HEK293 (cell line): ENCODE results near the gene FAN1.
A peak's percentile ranks its signal among the peaks of the same experiment; 100 is the strongest.

Source experiments
- GLI4 ChIP-seq: fragments of 450-650 bp; formaldehyde crosslinking; IDR thresholded peaks from 2 replicates; pipeline ENCODE4 v1.5.1; 2016; ENCODE audit warnings: missing biosample characterization, missing genetic modification characterization
- KLF7 ChIP-seq: fragments of 450-650 bp; formaldehyde crosslinking; IDR thresholded peaks from 2 replicates; pipeline ENCODE4 v1.5.1; 2016; ENCODE audit warnings: missing biosample characterization, missing genetic modification characterization, borderline replicate concordance
- SP3 ChIP-seq: fragments of 450-650 bp; formaldehyde crosslinking; IDR thresholded peaks from 2 replicates; pipeline ENCODE4 v1.5.1; 2016; ENCODE audit warnings: missing biosample characterization, missing genetic modification characterization
- TCF7L2 ChIP-seq: IDR thresholded peaks from 2 replicates; pipeline ENCODE4 v1.6.1; 2011; ENCODE audit warnings: low read depth, mild to moderate bottlenecking, inconsistent platforms, low read length, moderate library complexity, borderline replicate concordance
- ZBTB21 ChIP-seq: fragments of 450-650 bp; formaldehyde crosslinking; IDR thresholded peaks from 2 replicates; pipeline ENCODE4 v1.5.1; 2017; ENCODE audit warnings: missing biosample characterization, missing genetic modification characterization
- ZBTB8A ChIP-seq: fragments of 450-650 bp; formaldehyde crosslinking; IDR thresholded peaks from 2 replicates; pipeline ENCODE4 v1.5.1; 2016; ENCODE audit warnings: missing biosample characterization, missing genetic modification characterization
- ZNF114 ChIP-seq: fragments of 450-650 bp; formaldehyde crosslinking; IDR thresholded peaks from 2 replicates; pipeline ENCODE4 v1.5.0; 2017; ENCODE audit warnings: missing biosample characterization, missing genetic modification characterization
- ZNF248 ChIP-seq: fragments of 450-650 bp; formaldehyde crosslinking; IDR thresholded peaks from 2 replicates; pipeline ENCODE4 v1.5.1; 2017; ENCODE audit warnings: missing biosample characterization, missing genetic modification characterization
- ZNF324 ChIP-seq: fragments of 450-650 bp; formaldehyde crosslinking; IDR thresholded peaks from 2 replicates; pipeline ENCODE4 v1.5.1; 2016; ENCODE audit warnings: missing biosample characterization, missing genetic modification characterization
- ZNF354C ChIP-seq: fragments of 450-650 bp; formaldehyde crosslinking; IDR thresholded peaks from 2 replicates; pipeline ENCODE4 v1.5.1; 2016; ENCODE audit warnings: missing biosample characterization, missing genetic modification characterization, low read depth, borderline replicate concordance
- ZNF391 ChIP-seq: fragments of 450-650 bp; formaldehyde crosslinking; IDR thresholded peaks from 2 replicates; pipeline ENCODE4 v1.5.1; 2016; ENCODE audit warnings: low read depth, missing biosample characterization, missing genetic modification characterization, borderline replicate concordance
- ZNF529 ChIP-seq: fragments of 450-650 bp; formaldehyde crosslinking; IDR thresholded peaks from 2 replicates; pipeline ENCODE4 v1.5.1; 2017; ENCODE audit warnings: missing genetic modification characterization, missing biosample characterization; ENCODE audit not compliant: insufficient replicate concordance
- ZNF548 ChIP-seq: fragments of 450-650 bp; formaldehyde crosslinking; IDR thresholded peaks from 2 replicates; pipeline ENCODE4 v1.5.1; 2016; ENCODE audit warnings: missing biosample characterization, missing genetic modification characterization
- ZNF555 ChIP-seq: fragments of 450-650 bp; formaldehyde crosslinking; conservative IDR thresholded peaks from 2 replicates; pipeline ENCODE4 v1.5.1; 2017; ENCODE audit warnings: missing biosample characterization, mild to moderate bottlenecking, missing genetic modification characterization, inconsistent platforms
- ZNF571 ChIP-seq: fragments of 450-650 bp; formaldehyde crosslinking; IDR thresholded peaks from 2 replicates; pipeline ENCODE4 v1.5.0; 2017; ENCODE audit warnings: missing biosample characterization, missing genetic modification characterization
- ZNF585B ChIP-seq: fragments of 450-650 bp; formaldehyde crosslinking; IDR thresholded peaks from 2 replicates; pipeline ENCODE4 v1.5.1; 2016; ENCODE audit warnings: missing biosample characterization, missing genetic modification characterization
- ZNF629 ChIP-seq: fragments of 450-650 bp; formaldehyde crosslinking; IDR thresholded peaks from 2 replicates; pipeline ENCODE4 v1.5.1; 2017; ENCODE audit warnings: missing biosample characterization, missing genetic modification characterization
- ZNF654 ChIP-seq: fragments of 450-650 bp; formaldehyde crosslinking; IDR thresholded peaks from 2 replicates; pipeline ENCODE4 v1.5.1; 2016; ENCODE audit warnings: low read depth, missing biosample characterization, missing genetic modification characterization
- ZNF768 ChIP-seq: fragments of 450-650 bp; formaldehyde crosslinking; IDR thresholded peaks from 2 replicates; pipeline ENCODE4 v1.5.1; 2018; ENCODE audit warnings: missing biosample characterization, mild to moderate bottlenecking, missing genetic modification characterization
- ZNF843 ChIP-seq: fragments of 450-650 bp; formaldehyde crosslinking; IDR thresholded peaks from 2 replicates; pipeline ENCODE4 v1.5.1; 2016; ENCODE audit warnings: missing biosample characterization, missing genetic modification characterization
- TF ChIP-seq, protein P1 (sequence below): fragments of 450-650 bp; formaldehyde crosslinking; IDR thresholded peaks from 2 replicates; pipeline ENCODE4 v1.5.1; 2016; ENCODE audit warnings: missing biosample characterization, missing genetic modification characterization
- TF ChIP-seq, protein P2 (sequence below): fragments of 450-650 bp; formaldehyde crosslinking; IDR thresholded peaks from 2 replicates; pipeline ENCODE4 v1.5.1; 2016; ENCODE audit warnings: missing biosample characterization, missing genetic modification characterization
- TF ChIP-seq, protein P3 (sequence below): fragments of 450-650 bp; formaldehyde crosslinking; optimal IDR thresholded peaks from 2 replicates; pipeline ENCODE3; 2016; ENCODE audit warnings: missing biosample characterization, mild to moderate bottlenecking, missing genetic modification characterization
- TF ChIP-seq, protein P4 (sequence below): fragments of 450-650 bp; formaldehyde crosslinking; IDR thresholded peaks from 2 replicates; pipeline ENCODE4 v1.5.1; 2017; ENCODE audit warnings: missing biosample characterization, missing genetic modification characterization
- TF ChIP-seq, protein P5 (sequence below): fragments of 450-650 bp; formaldehyde crosslinking; IDR thresholded peaks from 2 replicates; pipeline ENCODE4 v1.5.1; 2017; ENCODE audit warnings: missing biosample characterization, missing genetic modification characterization
- TF ChIP-seq, protein P6 (sequence below): fragments of 450-650 bp; formaldehyde crosslinking; conservative IDR thresholded peaks from 2 replicates; pipeline ENCODE4 v1.5.1; 2016; ENCODE audit warnings: low read depth, missing biosample characterization, missing genetic modification characterization

The FAN1 gene

DNA sequence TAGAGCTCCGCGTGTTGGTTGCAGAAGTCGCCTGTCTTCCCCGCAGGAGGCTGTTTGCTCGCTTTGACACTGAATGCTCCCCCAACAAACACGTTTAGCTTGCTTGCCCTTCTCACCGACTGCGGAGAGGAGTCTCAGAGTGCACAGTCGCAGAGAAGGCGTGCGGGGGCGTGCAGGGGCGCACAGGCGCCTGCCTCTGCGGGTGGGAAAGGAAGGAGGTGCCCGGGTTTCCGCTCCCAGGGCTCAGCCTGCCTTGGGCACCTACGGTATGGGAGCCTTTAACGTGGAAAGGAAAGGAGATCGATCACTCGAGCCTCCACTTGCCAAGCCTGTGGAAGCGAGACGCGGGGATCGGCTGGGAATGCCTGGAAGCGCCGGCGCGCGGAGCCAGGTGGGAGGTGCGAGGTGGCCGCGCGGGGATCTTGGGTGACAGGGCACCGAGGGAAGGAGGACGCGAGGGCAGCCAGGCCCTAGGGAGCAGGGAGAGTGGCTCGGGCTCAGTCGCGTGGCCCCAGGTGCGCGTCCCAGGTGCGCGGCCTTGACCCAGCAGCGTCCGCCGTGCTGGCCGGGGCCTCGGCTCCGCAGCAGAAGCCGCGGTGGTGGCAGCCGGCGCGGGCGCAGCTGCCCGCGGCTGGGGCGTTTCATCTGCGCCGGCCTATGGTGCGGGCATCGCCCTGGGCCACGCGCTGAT is at the start of gene FAN1 (continued):
- TF ChIP-seq, protein P1, sequence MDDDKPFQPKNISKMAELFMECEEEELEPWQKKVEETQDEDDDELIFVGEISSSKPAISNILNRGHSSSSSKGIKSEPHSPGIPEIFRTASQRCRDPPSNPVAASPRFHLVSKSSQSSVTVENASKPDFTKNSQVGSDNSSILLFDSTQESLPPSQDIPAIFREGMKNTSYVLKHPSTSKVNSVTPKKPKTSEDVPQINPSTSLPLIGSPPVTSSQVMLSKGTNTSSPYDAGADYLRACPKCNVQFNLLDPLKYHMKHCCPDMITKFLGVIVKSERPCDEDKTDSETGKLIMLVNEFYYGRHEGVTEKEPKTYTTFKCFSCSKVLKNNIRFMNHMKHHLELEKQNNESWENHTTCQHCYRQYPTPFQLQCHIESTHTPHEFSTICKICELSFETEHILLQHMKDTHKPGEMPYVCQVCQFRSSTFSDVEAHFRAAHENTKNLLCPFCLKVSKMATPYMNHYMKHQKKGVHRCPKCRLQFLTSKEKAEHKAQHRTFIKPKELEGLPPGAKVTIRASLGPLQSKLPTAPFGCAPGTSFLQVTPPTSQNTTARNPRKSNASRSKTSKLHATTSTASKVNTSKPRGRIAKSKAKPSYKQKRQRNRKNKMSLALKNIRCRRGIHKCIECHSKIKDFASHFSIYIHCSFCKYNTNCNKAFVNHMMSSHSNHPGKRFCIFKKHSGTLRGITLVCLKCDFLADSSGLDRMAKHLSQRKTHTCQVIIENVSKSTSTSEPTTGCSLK (tag by site-specific recombination) = no peak
- TF ChIP-seq ZNF354C (tag by site-specific recombination) (no peak), ZBTB8A (tag by site-specific recombination) (peak; percentile 99), ZNF114 (tag by site-specific recombination) (no peak), KLF7 (tag by site-specific recombination) (no peak), SP3 (peak; percentile 70), ZNF843 (tag by site-specific recombination) (peak; percentile 68), ZNF585B (tag by site-specific recombination) (no peak), ZNF654 (no peak), ZNF248 (no peak), ZNF548 (tag by site-specific recombination) (no peak), ZNF391 (tag by site-specific recombination) (0 out of 2 replicates have a peak, but pooled peaks have one; percentile 38), ZNF324 (peak; percentile 89), ZNF571 (tag by site-specific recombination) (no peak), ZNF768 (no peak), ZNF529 (tag by site-specific recombination) (no peak), ZNF555 (no peak), TCF7L2 (peak; percentile 55; the same call in 1 of the 2 replicates), ZBTB21 (tag by site-specific recombination) (no peak), GLI4 (no peak), ZNF629 (tag by site-specific recombination) (peak; percentile 73)
- TF ChIP-seq, protein P2, sequence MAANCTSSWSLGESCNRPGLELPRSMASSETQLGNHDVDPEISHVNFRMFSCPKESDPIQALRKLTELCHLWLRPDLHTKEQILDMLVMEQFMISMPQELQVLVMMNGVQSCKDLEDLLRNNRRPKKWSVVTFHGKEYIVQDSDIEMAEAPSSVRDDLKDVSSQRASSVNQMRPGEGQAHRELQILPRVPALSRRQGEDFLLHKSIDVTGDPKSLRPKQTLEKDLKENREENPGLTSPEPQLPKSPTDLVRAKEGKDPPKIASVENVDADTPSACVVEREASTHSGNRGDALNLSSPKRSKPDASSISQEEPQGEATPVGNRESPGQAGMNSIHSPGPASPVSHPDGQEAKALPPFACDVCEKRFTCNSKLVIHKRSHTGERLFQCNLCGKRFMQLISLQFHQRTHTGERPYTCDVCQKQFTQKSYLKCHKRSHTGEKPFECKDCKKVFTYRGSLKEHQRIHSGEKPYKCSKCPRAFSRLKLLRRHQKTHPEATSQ (tag by site-specific recombination) = peak; percentile 61; the same call in 1 of the 2 replicates
- TF ChIP-seq, protein P3, sequence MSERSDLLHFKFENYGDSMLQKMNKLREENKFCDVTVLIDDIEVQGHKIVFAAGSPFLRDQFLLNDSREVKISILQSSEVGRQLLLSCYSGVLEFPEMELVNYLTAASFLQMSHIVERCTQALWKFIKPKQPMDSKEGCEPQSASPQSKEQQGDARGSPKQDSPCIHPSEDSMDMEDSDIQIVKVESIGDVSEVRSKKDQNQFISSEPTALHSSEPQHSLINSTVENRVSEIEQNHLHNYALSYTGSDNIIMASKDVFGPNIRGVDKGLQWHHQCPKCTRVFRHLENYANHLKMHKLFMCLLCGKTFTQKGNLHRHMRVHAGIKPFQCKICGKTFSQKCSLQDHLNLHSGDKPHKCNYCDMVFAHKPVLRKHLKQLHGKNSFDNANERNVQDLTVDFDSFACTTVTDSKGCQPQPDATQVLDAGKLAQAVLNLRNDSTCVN = peak; percentile 97
- TF ChIP-seq, protein P4, sequence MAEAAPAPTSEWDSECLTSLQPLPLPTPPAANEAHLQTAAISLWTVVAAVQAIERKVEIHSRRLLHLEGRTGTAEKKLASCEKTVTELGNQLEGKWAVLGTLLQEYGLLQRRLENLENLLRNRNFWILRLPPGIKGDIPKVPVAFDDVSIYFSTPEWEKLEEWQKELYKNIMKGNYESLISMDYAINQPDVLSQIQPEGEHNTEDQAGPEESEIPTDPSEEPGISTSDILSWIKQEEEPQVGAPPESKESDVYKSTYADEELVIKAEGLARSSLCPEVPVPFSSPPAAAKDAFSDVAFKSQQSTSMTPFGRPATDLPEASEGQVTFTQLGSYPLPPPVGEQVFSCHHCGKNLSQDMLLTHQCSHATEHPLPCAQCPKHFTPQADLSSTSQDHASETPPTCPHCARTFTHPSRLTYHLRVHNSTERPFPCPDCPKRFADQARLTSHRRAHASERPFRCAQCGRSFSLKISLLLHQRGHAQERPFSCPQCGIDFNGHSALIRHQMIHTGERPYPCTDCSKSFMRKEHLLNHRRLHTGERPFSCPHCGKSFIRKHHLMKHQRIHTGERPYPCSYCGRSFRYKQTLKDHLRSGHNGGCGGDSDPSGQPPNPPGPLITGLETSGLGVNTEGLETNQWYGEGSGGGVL = no peak
- TF ChIP-seq, protein P5, sequence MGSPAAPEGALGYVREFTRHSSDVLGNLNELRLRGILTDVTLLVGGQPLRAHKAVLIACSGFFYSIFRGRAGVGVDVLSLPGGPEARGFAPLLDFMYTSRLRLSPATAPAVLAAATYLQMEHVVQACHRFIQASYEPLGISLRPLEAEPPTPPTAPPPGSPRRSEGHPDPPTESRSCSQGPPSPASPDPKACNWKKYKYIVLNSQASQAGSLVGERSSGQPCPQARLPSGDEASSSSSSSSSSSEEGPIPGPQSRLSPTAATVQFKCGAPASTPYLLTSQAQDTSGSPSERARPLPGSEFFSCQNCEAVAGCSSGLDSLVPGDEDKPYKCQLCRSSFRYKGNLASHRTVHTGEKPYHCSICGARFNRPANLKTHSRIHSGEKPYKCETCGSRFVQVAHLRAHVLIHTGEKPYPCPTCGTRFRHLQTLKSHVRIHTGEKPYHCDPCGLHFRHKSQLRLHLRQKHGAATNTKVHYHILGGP = no peak
- TF ChIP-seq, protein P6, sequence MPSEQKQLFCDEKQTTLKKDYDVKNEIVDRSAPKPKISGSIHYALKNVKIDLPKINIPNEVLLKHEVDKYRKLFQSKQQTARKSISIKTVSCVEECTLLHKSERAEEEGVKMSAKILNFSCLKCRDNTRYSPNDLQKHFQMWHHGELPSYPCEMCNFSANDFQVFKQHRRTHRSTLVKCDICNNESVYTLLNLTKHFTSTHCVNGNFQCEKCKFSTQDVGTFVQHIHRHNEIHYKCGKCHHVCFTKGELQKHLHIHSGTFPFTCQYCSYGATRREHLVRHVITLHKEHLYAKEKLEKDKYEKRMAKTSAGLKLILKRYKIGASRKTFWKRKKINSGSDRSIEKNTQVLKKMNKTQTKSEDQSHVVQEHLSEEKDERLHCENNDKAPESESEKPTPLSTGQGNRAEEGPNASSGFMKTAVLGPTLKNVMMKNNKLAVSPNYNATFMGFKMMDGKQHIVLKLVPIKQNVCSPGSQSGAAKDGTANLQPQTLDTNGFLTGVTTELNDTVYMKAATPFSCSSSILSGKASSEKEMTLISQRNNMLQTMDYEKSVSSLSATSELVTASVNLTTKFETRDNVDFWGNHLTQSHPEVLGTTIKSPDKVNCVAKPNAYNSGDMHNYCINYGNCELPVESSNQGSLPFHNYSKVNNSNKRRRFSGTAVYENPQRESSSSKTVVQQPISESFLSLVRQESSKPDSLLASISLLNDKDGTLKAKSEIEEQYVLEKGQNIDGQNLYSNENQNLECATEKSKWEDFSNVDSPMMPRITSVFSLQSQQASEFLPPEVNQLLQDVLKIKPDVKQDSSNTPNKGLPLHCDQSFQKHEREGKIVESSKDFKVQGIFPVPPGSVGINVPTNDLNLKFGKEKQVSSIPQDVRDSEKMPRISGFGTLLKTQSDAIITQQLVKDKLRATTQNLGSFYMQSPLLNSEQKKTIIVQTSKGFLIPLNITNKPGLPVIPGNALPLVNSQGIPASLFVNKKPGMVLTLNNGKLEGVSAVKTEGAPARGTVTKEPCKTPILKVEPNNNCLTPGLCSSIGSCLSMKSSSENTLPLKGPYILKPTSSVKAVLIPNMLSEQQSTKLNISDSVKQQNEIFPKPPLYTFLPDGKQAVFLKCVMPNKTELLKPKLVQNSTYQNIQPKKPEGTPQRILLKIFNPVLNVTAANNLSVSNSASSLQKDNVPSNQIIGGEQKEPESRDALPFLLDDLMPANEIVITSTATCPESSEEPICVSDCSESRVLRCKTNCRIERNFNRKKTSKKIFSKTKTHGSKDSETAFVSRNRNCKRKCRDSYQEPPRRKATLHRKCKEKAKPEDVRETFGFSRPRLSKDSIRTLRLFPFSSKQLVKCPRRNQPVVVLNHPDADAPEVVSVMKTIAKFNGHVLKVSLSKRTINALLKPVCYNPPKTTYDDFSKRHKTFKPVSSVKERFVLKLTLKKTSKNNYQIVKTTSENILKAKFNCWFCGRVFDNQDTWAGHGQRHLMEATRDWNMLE = peak; percentile 75
